Neuronal stem cell (in vitro differentiated cells): ENCODE measurements around the gene UGCG.
A peak's percentile ranks its signal among the peaks of the same experiment; 100 is the strongest.

Source experiments
- DNase-seq: peaks from one replicate; pipeline ENCODE4 v3.0.0-alpha.2; 2013; ENCODE audit warnings: low spot score
- H2AFZ ChIP-seq: one replicate; pipeline ENCODE4 v1.6.1; 2013; ENCODE audit warnings: mild to moderate bottlenecking, low read length, inconsistent platforms
- H2AK5ac ChIP-seq: 2 replicates; pipeline ENCODE4 v1.6.1; 2013; ENCODE audit warnings: low read depth, mild to moderate bottlenecking, inconsistent platforms, low read length, moderate library complexity, mixed read lengths
- H2BK120ac ChIP-seq: 2 replicates; pipeline ENCODE4 v1.6.1; 2013; ENCODE audit warnings: low read depth, mild to moderate bottlenecking, inconsistent platforms, low read length, moderate library complexity, mixed read lengths
- H2BK12ac ChIP-seq: one replicate; pipeline ENCODE4 v1.6.1; 2013; ENCODE audit warnings: low read length, inconsistent platforms
- H2BK15ac ChIP-seq: 2 replicates; pipeline ENCODE4 v1.6.1; 2013; ENCODE audit warnings: mild to moderate bottlenecking, low read length, inconsistent platforms, mixed read lengths
- H2BK5ac ChIP-seq: one replicate; pipeline ENCODE4 v1.6.1; 2013; ENCODE audit warnings: inconsistent platforms, mild to moderate bottlenecking, low read length, moderate library complexity
- H3K14ac ChIP-seq: one replicate; pipeline ENCODE4 v1.6.1; 2013; ENCODE audit warnings: low read length, inconsistent platforms
- H3K18ac ChIP-seq: 2 replicates; pipeline ENCODE4 v1.6.1; 2013; ENCODE audit warnings: low read length, inconsistent platforms
- H3K23ac ChIP-seq: 2 replicates; pipeline ENCODE4 v1.6.1; 2013; ENCODE audit warnings: low read depth, mild to moderate bottlenecking, mixed read lengths, low read length, inconsistent platforms; ENCODE audit not compliant: poor library complexity
- H3K27ac ChIP-seq: replicated peaks from 3 replicates; pipeline ENCODE4 v1.5.1; 2013; ENCODE audit warnings: low read length, inconsistent platforms
- H3K27me3 ChIP-seq, 3 experiments: 2 replicates each; pipeline ENCODE4 v1.6.1; 2013; ENCODE audit warnings: low read length in 3 of 3, mild to moderate bottlenecking in 2 of 3, inconsistent platforms in 1 of 3, low read depth in 1 of 3, mixed read lengths in 1 of 3, moderate library complexity in 1 of 3; ENCODE audit not compliant: control insufficient read depth in 3 of 3, insufficient read depth in 3 of 3
- H3K36me3 ChIP-seq, 2 donors: replicated peaks in 1 of 2; 2 replicates each; pipeline ENCODE4 v1.6.1; 2013; ENCODE audit warnings: low read length in 2 of 2; ENCODE audit not compliant: control insufficient read depth in 2 of 2, insufficient read depth in 2 of 2
- H3K4ac ChIP-seq: 2 replicates; pipeline ENCODE4 v1.6.1; 2013; ENCODE audit warnings: inconsistent platforms, mild to moderate bottlenecking, low read length, moderate library complexity
- H3K4me1 ChIP-seq, 2 donors: 1 replicate in 1 of 2; 2 replicates in 1 of 2; pipeline ENCODE4 v1.6.1; 2013; ENCODE audit warnings: low read length in 2 of 2, low read depth in 1 of 2; ENCODE audit not compliant: control insufficient read depth in 2 of 2, insufficient read depth in 1 of 2
- H3K4me2 ChIP-seq: one replicate; pipeline ENCODE4 v1.6.1; 2013; ENCODE audit warnings: mild to moderate bottlenecking, low read length, inconsistent platforms; ENCODE audit not compliant: insufficient read depth, poor library complexity, severe bottlenecking
- H3K4me3 ChIP-seq, 2 donors: 2 replicates each; pipeline ENCODE4 v1.5.1; 2013; ENCODE audit warnings: low read length in 2 of 2, mild to moderate bottlenecking in 2 of 2, inconsistent platforms in 1 of 2, moderate library complexity in 1 of 2
- H3K79me1 ChIP-seq: one replicate; pipeline ENCODE4 v1.6.1; 2013; ENCODE audit warnings: low read depth, mild to moderate bottlenecking, inconsistent platforms, low read length, moderate library complexity
- H3K9ac ChIP-seq: one replicate; pipeline ENCODE4 v1.6.1; 2013; ENCODE audit warnings: mild to moderate bottlenecking, low read depth, low read length, inconsistent platforms; ENCODE audit not compliant: poor library complexity
- H3K9me3 ChIP-seq, 2 donors: replicated peaks in 1 of 2; 2 replicates each; pipeline versions ENCODE3 to v1.6.1; 2013; ENCODE audit warnings: low read length in 2 of 2, mild to moderate bottlenecking in 2 of 2, inconsistent platforms in 1 of 2, low read depth in 1 of 2, mixed read lengths in 1 of 2, moderate library complexity in 1 of 2; ENCODE audit not compliant: control insufficient read depth in 2 of 2, insufficient read depth in 1 of 2
- H4K8ac ChIP-seq: one replicate; pipeline ENCODE4 v1.6.1; 2013; ENCODE audit warnings: low read depth, mild to moderate bottlenecking, inconsistent platforms, low read length, moderate library complexity
- H4K91ac ChIP-seq: one replicate; pipeline ENCODE4 v1.6.1; 2013; ENCODE audit warnings: low read length, low read depth, mild to moderate bottlenecking, inconsistent platforms; ENCODE audit not compliant: poor library complexity
- WGBS, 2 donors: extraction: QIAGEN DNeasy Blood & Tissue Kit; methylation state at CpG; one replicate each; pipeline ENCODE4 v1.1.7; 2013; ENCODE audit warnings: missing lambda C conversion rate in 2 of 2, mixed read lengths in 1 of 2; ENCODE audit not compliant: insufficient read length in 2 of 2, insufficient replicate concordance in 1 of 2; ENCODE audit errors: extremely low coverage in 2 of 2; 5-methylcytosine and 5-hydroxymethylcytosine counted together

The UGCG gene

DNA sequence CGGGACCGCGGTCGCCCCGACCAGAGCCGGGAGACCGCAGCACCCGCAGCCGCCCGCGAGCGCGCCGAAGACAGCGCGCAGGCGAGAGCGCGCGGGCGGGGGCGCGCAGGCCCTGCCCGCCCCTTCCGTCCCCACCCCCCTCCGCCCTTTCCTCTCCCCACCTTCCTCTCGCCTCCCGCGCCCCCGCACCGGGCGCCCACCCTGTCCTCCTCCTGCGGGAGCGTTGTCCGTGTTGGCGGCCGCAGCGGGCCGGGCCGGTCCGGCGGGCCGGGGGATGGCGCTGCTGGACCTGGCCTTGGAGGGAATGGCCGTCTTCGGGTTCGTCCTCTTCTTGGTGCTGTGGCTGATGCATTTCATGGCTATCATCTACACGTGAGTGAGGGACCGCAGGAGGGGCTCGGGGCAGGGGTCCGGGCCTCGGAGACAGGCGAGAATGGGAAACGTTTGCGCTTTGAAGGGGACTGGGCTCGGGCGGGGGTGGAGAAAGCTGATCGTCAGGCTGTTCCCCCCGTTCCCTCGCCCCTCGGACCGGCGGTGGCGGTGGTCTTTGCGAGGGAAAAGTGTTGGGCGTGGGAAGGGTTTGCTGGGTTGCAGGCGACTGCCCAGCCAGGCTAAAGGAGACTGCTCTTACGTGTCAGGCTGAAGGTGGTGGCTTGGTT is 457 bp downstream of the UGCG start:
- Histone ChIP-seq H4K8ac (no peak overlapping the region), H3K4me1 (peaks cover 0 to 2% of the 10 kb centered on the region in 2 donors), H3K23ac (peak overlapping the region; percentile 98), H2BK5ac (peak overlapping the region; percentile 93), H3K9me3 (no peaks in the 10 kb centered on the region), H3K36me3 (no peaks in the 10 kb centered on the region), H3K4ac (peak overlapping the region; percentile 84), H3K79me1 (no peaks in the 10 kb centered on the region), H3K9ac (peak overlapping the region; percentile 91), H3K27me3 (no peaks in the 10 kb centered on the region), H3K18ac (peak overlapping the region; percentile 99), H2BK120ac (peak overlapping the region; percentile 94), H4K91ac (no peak overlapping the region), H3K27ac (peak overlapping the region; percentile 96), H2AK5ac (no peak overlapping the region), H2BK15ac (no peak overlapping the region), H2BK12ac (peak overlapping the region; percentile 3), H3K14ac (peak overlapping the region; percentile 2), H2AFZ (peak overlapping the region; percentile 99), H3K4me3 (peak overlapping the region; percentile 76 to 98), H3K4me2 (peak overlapping the region; percentile 68)
- no peak for DNase-seq
- no CpG with 5 or more reads among the region's 68 CpGs for WGBS, 2 donors

DNA sequence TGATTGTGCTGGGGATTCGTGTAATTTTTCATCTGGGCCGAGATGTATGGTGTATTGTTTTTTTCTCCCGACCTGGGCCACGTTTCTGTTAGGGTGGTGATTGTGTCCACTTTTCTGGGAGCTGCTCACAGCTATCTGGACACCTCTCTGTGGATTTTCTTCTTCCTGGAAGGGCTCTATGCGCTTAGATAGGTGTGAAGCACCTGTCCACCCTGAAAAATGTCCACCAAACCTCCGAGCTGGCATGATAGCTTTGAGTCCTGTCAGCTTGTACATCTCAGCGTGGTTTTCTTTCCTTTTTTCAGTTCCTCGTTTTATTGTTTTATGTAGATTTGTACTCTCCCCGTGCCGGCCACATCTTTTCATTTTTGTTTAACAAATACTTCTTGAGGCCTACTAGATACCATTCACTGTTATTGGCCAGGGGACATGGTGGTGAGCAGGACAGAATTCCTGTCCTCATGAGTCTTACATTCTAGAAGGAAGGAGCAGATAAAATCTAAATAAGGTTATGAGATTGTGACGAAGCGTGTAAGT is 1.1 kb downstream of the UGCG start:
- Histone ChIP-seq H3K18ac (no peak overlapping the region), H2BK15ac (no peak overlapping the region), H3K79me1 (peaks cover under 1% of the 10 kb centered on the region), H3K14ac (no peak overlapping the region), H2BK12ac (no peak overlapping the region), H3K23ac (peak overlapping the region; percentile 98), H2AK5ac (no peak overlapping the region), H4K8ac (no peak overlapping the region), H3K4me3 (peak overlapping the region; percentile 76 to 98), H2AFZ (peak overlapping the region; percentile 99), H2BK5ac (no peak overlapping the region), H3K9ac (peak overlapping the region; percentile 91), H3K4me2 (peak overlapping the region; percentile 68), H3K27me3 (no peaks in the 10 kb centered on the region), H3K27ac (peak overlapping the region; percentile 96), H2BK120ac (no peak overlapping the region), H3K4ac (no peak overlapping the region), H3K4me1 (peaks cover 0 to 2% of the 10 kb centered on the region in 2 donors), H3K9me3 (no peaks in the 10 kb centered on the region), H3K36me3 (no peaks in the 10 kb centered on the region), H4K91ac (no peak overlapping the region)
- WGBS, 2 donors = 100% methylated on average over 2 of the region's 12 CpGs
- no peak for DNase-seq

DNA sequence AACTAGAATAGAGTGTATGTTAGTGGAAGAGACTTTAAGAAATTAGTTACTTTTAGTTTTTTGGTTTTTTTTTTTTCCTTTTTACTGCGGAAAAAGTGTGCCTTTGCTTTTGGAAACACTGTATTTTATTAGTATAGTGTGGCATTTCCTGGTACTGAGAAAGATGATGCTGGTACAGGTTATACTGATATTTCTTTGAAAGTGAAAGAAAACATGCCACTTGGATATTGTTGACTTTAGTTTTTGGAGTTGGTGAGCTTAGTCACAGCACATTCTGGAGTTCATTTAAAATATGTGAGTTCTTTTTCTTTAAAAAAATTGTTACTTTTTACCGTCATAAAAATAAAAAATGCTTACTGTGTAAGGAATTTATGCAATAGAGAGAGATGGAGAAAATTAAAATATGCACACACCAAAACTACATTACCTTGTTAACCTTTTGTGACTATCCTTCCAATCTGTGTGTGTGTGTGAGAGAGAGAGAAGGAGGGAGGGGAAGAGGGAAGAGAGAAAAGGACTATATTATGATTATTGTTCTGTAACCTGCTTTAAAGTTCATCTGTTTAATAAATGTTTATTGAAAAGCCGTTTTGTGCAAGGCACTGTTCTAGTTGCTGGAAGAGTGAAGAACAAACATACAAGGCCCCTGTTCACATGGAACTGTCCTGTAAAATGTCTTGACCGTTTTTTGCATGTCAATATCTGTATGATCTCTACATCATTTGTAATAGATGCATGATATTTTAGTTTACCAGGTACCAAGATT is 1.9 kb downstream of the UGCG start:
- H2AK5ac ChIP-seq = no peak overlapping the region
- no peak overlapping the region for H3K4ac ChIP-seq
- no peak overlapping the region for H3K4me2 ChIP-seq
- H2BK12ac ChIP-seq = no peak overlapping the region
- H3K18ac ChIP-seq = no peak overlapping the region
- H3K27me3 ChIP-seq = no peaks in the 10 kb centered on the region
- WGBS, 2 donors = no CpG with 5 or more reads among the region's 4 CpGs
- H3K9me3 ChIP-seq = no peaks in the 10 kb centered on the region
- no peak overlapping the region for H2AFZ ChIP-seq
- H3K23ac ChIP-seq = no peak overlapping the region
- peak overlapping the region in 1 of 2 donors; percentile 76 for H3K4me3 ChIP-seq
- peaks cover 0 to 2% of the 10 kb centered on the region in 2 donors for H3K4me1 ChIP-seq
- H3K79me1 ChIP-seq = peaks cover 6% of the 10 kb centered on the region
- H3K9ac ChIP-seq = no peak overlapping the region
- no peak overlapping the region for H3K14ac ChIP-seq
- no peak overlapping the region for H3K27ac ChIP-seq
- no peak overlapping the region for H4K8ac ChIP-seq
- no peaks in the 10 kb centered on the region for H3K36me3 ChIP-seq
- H2BK120ac ChIP-seq = no peak overlapping the region
- no peak overlapping the region for H2BK15ac ChIP-seq
- H4K91ac ChIP-seq = no peak overlapping the region
- DNase-seq = no peak
- no peak overlapping the region for H2BK5ac ChIP-seq
